HEK293T (cell line): ENCODE data around the gene PPP1R3E.
"Not testable (repeated sequence)": the region's sequence is repeated elsewhere in the genome, so short reads cannot be mapped to it uniquely, and the experiment has no call there.

Experiments
- CTCF ChIA-PET: fragments of 350-600 bp; formaldehyde crosslinking; extraction: SDS; loops from one replicate; lab custom pipeline; 2021; ENCODE audit warnings: antibody characterized with exemption, inconsistent platforms; lab: Yijun Ruan, JAX
- POLR2A ChIA-PET: fragments of 350-600 bp; formaldehyde crosslinking; extraction: SDS; loops from one replicate; lab custom pipeline; 2020; ENCODE audit warnings: antibody characterized with exemption, inconsistent platforms; lab: Yijun Ruan, JAX
- DNase-seq: peaks from one replicate; pipeline ENCODE4 v3.0.0; 2012; ENCODE audit warnings: mixed read lengths; ENCODE audit errors: extremely low spot score
- ARNT ChIP-seq: fragments of 450-650 bp; IDR thresholded peaks from 2 replicates; pipeline ENCODE4 v1.6.1; 2017; ENCODE audit warnings: mild to moderate bottlenecking
- BHLHE40 ChIP-seq: fragments of 450-650 bp; IDR thresholded peaks from 2 replicates; pipeline ENCODE4 v1.6.1; 2016; ENCODE audit warnings: mild to moderate bottlenecking, moderate library complexity, borderline replicate concordance
- CTBP1 ChIP-seq: fragments of 450-650 bp; IDR thresholded peaks from 2 replicates; pipeline ENCODE4 v1.6.1; 2016; ENCODE audit warnings: borderline replicate concordance
- ELF4 ChIP-seq: fragments of 450-650 bp; IDR thresholded peaks from 2 replicates; pipeline ENCODE4 v1.6.1; 2017; ENCODE audit warnings: antibody characterized with exemption
- FOXA1 ChIP-seq: fragments of 450-650 bp; IDR thresholded peaks from 2 replicates; pipeline ENCODE4 v1.6.1; 2016; ENCODE audit warnings: mild to moderate bottlenecking
- FOXK2 ChIP-seq: fragments of 450-650 bp; IDR thresholded peaks from 2 replicates; pipeline ENCODE4 v1.6.1; 2016; ENCODE audit warnings: mild to moderate bottlenecking
- FOXM1 ChIP-seq: fragments of 450-650 bp; IDR thresholded peaks from 2 replicates; pipeline ENCODE4 v1.6.1; 2017; ENCODE audit warnings: mild to moderate bottlenecking, borderline replicate concordance
- HDGF ChIP-seq: fragments of 450-650 bp; IDR thresholded peaks from 2 replicates; pipeline ENCODE4 v1.6.1; 2017; ENCODE audit warnings: antibody characterized with exemption, borderline replicate concordance
- L3MBTL2 ChIP-seq: fragments of 450-650 bp; conservative IDR thresholded peaks from 2 replicates; pipeline ENCODE4 v1.6.1; 2016; ENCODE audit warnings: mild to moderate bottlenecking
- LEF1 ChIP-seq: fragments of 450-650 bp; IDR thresholded peaks from 2 replicates; pipeline ENCODE4 v1.6.1; 2017; ENCODE audit warnings: mild to moderate bottlenecking, borderline replicate concordance
- NFRKB ChIP-seq: fragments of 450-650 bp; IDR thresholded peaks from 2 replicates; pipeline ENCODE4 v1.6.1; 2016; ENCODE audit warnings: mild to moderate bottlenecking, moderate library complexity
- SP1 ChIP-seq: fragments of 450-650 bp; IDR thresholded peaks from 2 replicates; pipeline ENCODE4 v1.6.1; 2017
- SUZ12 ChIP-seq: fragments of 450-650 bp; IDR thresholded peaks from 2 replicates; pipeline ENCODE4 v1.6.1; 2016; ENCODE audit warnings: mild to moderate bottlenecking
- TARDBP ChIP-seq: fragments of 450-650 bp; IDR thresholded peaks from 2 replicates; pipeline ENCODE4 v1.6.1; 2016
- ZNF384 ChIP-seq: fragments of 450-650 bp; IDR thresholded peaks from 2 replicates; pipeline ENCODE4 v1.6.1; 2016
- TF ChIP-seq, protein P1 (sequence below): fragments of 450-650 bp; IDR thresholded peaks from 2 replicates; pipeline ENCODE4 v1.6.1; 2016

The PPP1R3E gene

GRCh38 chr14:23284654-23285529 lies 17.8 kb downstream of the PPP1R3E start:
- ChIA-PET CTCF (no interaction called here), POLR2A (interaction anchor here (0.9 to 3.6 kb wide), 6 partner anchors 17 to 190 kb away, joined by 3 to 46 read pairs (median 10); partner anchors contain the start of genes ACIN1, C14orf119, PABPN1 and PPP1R3E)
- TF ChIP-seq SP1, result no peak
- TF ChIP-seq CTBP1, result no peak
- TF ChIP-seq FOXM1, result no peak
- no peak for TF ChIP-seq TARDBP
- TF ChIP-seq, protein P1, sequence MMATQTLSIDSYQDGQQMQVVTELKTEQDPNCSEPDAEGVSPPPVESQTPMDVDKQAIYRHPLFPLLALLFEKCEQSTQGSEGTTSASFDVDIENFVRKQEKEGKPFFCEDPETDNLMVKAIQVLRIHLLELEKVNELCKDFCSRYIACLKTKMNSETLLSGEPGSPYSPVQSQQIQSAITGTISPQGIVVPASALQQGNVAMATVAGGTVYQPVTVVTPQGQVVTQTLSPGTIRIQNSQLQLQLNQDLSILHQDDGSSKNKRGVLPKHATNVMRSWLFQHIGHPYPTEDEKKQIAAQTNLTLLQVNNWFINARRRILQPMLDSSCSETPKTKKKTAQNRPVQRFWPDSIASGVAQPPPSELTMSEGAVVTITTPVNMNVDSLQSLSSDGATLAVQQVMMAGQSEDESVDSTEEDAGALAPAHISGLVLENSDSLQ, result no peak
- TF ChIP-seq L3MBTL2, result no peak
- TF ChIP-seq LEF1, result no peak
- no peak for TF ChIP-seq ELF4
- no peak for TF ChIP-seq FOXA1
- no peak for TF ChIP-seq HDGF
- TF ChIP-seq ZNF384, result no peak
- TF ChIP-seq SUZ12, result no peak
- TF ChIP-seq BHLHE40, result no peak
- no peak for TF ChIP-seq ARNT
- DNase-seq, result no peak

DNA sequence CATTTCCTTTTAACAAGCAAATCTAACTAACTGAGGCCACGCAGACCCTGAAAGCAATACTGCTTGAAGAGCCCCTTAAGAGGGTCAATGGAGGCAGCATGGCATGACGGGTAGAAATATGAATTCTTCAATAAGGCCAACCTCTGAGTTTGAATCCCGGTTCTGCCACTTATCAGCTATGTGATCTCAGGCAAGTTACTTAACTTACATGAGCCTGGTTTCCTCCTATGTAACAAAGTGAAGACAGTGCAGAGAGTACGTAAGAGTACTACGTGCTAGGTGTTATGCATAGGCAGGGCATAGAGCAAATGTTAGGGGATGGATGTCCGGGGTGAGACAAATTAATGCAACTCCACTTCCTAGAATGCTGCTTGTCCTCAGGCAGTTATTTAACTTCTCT lies 21.4 kb downstream of the PPP1R3E start:
- DNase-seq, result no peak
- TF ChIP-seq SUZ12 (no peak), BHLHE40 (no peak), FOXA1 (no peak), LEF1 (no peak), FOXK2 (no peak), ZNF384 (no peak), ELF4 (no peak), TARDBP (no peak), SP1 (no peak), ARNT (no peak), HDGF (no peak), NFRKB (no peak), FOXM1 (no peak), L3MBTL2 (no peak)
- TF ChIP-seq, protein P1, result no peak
- POLR2A ChIA-PET, result no interaction called here
- CTCF ChIA-PET, result interaction anchor here (0.6 kb wide), 1 partner anchor 8 kb away, joined by 3 read pairs; no protein-coding TSS in a partner anchor

DNA sequence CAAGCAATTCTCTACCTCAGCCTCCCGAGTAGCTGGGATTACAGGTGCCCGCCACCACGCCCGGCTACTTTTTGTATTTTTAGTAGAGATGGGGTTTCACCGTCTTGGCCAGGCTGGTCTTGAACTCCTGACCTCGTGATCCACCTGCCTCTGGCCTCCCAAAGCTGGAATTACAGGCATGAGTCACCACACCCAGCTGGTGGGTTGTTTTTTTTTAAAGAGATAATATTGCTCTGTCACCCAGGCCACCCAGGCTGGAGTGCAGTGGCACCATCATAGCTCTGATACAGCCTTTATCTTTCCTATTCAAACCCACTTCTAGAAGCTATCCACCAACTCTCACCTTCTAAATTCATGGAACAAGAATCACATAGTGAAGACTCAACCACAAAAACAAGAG lies 24.7 kb downstream of the PPP1R3E start:
- ChIA-PET CTCF (interaction anchor here (1.2 kb wide), 1 partner anchor 10 kb away, joined by 3 read pairs; no protein-coding TSS in a partner anchor), POLR2A (interaction anchor here (1.2 to 2.2 kb wide), 2 partner anchors 20 to 43 kb away, joined by 3 to 8 read pairs; partner anchors contain the start of gene PABPN1)
- not testable (repeated sequence) for DNase-seq

GRCh38 chr14:23277189-23277588 lies 25.5 kb downstream of the PPP1R3E start:
- POLR2A ChIA-PET, result interaction anchor here (0.9 to 2.5 kb wide), 4 partner anchors 10 to 44 kb away, joined by 3 to 8 read pairs (median 6); partner anchors contain the start of genes HOMEZ, PABPN1 and PPP1R3E
- CTCF ChIA-PET, result interaction anchor here (0.5 to 1.0 kb wide), 2 partner anchors 10 to 13 kb away, joined by 3 read pairs; no protein-coding TSS in a partner anchor
- TF ChIP-seq CTBP1, result no peak
- TF ChIP-seq FOXM1, result no peak
- TF ChIP-seq FOXA1, result no peak
- no peak for TF ChIP-seq TARDBP
- no peak for TF ChIP-seq BHLHE40
- no peak for TF ChIP-seq ELF4
- no peak for TF ChIP-seq FOXK2
- no peak for TF ChIP-seq NFRKB
- TF ChIP-seq SUZ12, result no peak
- TF ChIP-seq ARNT, result no peak
- TF ChIP-seq HDGF, result no peak
- TF ChIP-seq L3MBTL2, result no peak
- TF ChIP-seq SP1, result no peak
- no peak for TF ChIP-seq LEF1
- no peak for TF ChIP-seq ZNF384
- TF ChIP-seq, protein P1, result no peak
- DNase-seq, result no peak

DNA sequence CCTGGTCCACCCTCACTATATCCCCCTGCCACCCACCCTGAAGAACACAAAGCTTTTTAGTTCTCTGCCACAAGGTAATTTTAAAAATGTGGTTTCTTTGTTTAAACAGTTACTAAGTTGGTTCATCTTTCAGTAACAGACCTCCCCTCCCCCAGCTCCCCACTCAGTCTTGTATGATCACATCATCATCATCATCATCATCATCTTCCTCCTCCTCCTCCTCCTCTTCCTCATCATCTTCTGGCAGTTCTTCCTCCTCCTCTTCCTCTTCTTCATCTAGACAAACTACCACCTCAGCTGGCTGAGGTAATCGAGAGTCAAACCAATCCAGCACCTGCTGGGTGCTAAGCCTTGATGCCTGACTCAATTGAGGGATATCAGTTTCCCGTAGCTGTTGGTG lies 27.2 kb downstream of the PPP1R3E start:
- no peak for DNase-seq
- TF ChIP-seq ELF4, result no peak
- no peak for TF ChIP-seq HDGF
- TF ChIP-seq, protein P1, result no peak
- TF ChIP-seq FOXM1, result no peak
- no peak for TF ChIP-seq NFRKB
- TF ChIP-seq LEF1, result no peak
- TF ChIP-seq CTBP1, result no peak
- TF ChIP-seq FOXA1, result no peak
- TF ChIP-seq ARNT, result no peak
- no peak for TF ChIP-seq BHLHE40
- no peak for TF ChIP-seq FOXK2
- TF ChIP-seq ZNF384, result no peak
- no peak for TF ChIP-seq TARDBP
- TF ChIP-seq SUZ12, result no peak
- TF ChIP-seq L3MBTL2, result no peak
- TF ChIP-seq SP1, result no peak
- CTCF ChIA-PET, result interaction anchor here (0.7 kb wide), 1 partner anchor 217 kb away, joined by 3 read pairs; no protein-coding TSS in a partner anchor
- POLR2A ChIA-PET, result interaction anchor here (2.5 kb wide), 1 partner anchor 12 kb away, joined by 8 read pairs; the partner anchor contains the start of gene HOMEZ
